Measurements from ENCODE around the gene CCNL1.

GRCh38 chr3:157152438-157152837 lies 7.5 kb downstream of the CCNL1 start:
- no peak for TF ChIP-seq CTCF (conservative IDR thresholded peaks at IDR 0.05; ENCODE audit: low read length)
- no peak for TF ChIP-seq EZH2phosphoT487 (IDR thresholded peaks at IDR 0.05; ENCODE audit: borderline replicate concordance)

Measured in Loucy (cell line).